K562 (cell line): Measurements from ENCODE around the gene TRAPPC12. TPM values are rescaled to one million over a fixed set of nuclear protein-coding genes. Genes with fewer than 3 reads are reported as not detected.

Experiments used
- ATAC-seq: fragments of 200-7000 bp; cut with Tn5 transposase; 3 replicates; pipeline ENCODE4 v1.9.1; 2020; ENCODE audit warnings: moderate library complexity
- BruUV-seq: library from RNA; stranded (reverse); fragments of 400-500 nt; replicated peaks from 2 replicates; lab custom pipeline; 2021; lab: Mats Ljungman, UMichigan
- CTCF ChIA-PET: fragments of 300-600 bp; formaldehyde crosslinking; extraction: SDS; loops from one replicate; lab custom pipeline; 2021; ENCODE audit warnings: low intra/inter-chr PET ratio; lab: Yijun Ruan, JAX
- POLR2A ChIA-PET: fragments of 300-600, 350-650 bp; sonication (Branson Sonifier 250); formaldehyde crosslinking; extraction: SDS; loops from one replicate; lab custom pipeline; 2021; ENCODE audit warnings: antibody characterized with exemption, inconsistent platforms; lab: Yijun Ruan, JAX
- DNase-seq, 4 experiments: peaks; one replicate each; pipeline versions ENCODE4 v3.0.0 to v3.0.0-alpha.2; 2011 to 2018; ENCODE audit warnings: low spot score in 3 of 4, mixed read lengths in 3 of 4; ENCODE audit errors: extremely low read depth in 1 of 4
- FAIRE-seq: peaks from 2 replicates; lab custom pipeline; 2011; peaks lifted over from hg19 to GRCh38; lab: Jason Lieb, UNC
- H2AFZ ChIP-seq: 2 replicates; pipeline ENCODE4 v1.6.0; 2011; ENCODE audit warnings: low read depth, low read length, control low read depth, inconsistent platforms
- H3K27ac ChIP-seq: fragments of 200-600 bp; 3 replicates; pipeline ENCODE4 v1.8.0; 2011; ENCODE audit warnings: low read depth, mild to moderate bottlenecking, control low read depth, inconsistent platforms, low read length, moderate library complexity, mixed read lengths; ENCODE audit errors: extremely low read depth
- H3K27me3 ChIP-seq, 2 experiments: fragments of 300-600 bp in 1 of 2; 2 replicates in 1 of 2; 3 replicates in 1 of 2; pipeline versions ENCODE4 v1.6.0 to v1.8.0; 2011; ENCODE audit warnings: inconsistent platforms in 2 of 2, low read length in 2 of 2, mild to moderate bottlenecking in 1 of 2, mixed read lengths in 1 of 2, moderate library complexity in 1 of 2; ENCODE audit not compliant: control insufficient read depth in 2 of 2, insufficient read depth in 2 of 2
- H3K36me3 ChIP-seq: fragments of 300-600 bp; 3 replicates; pipeline ENCODE4 v1.8.0; 2011; ENCODE audit warnings: mild to moderate bottlenecking, low read length, inconsistent platforms; ENCODE audit not compliant: control insufficient read depth, insufficient read depth
- H3K4me1 ChIP-seq, 2 experiments: fragments of 200-600 bp in 1 of 2; replicated peaks in 1 of 2; 2 replicates in 1 of 2; 3 replicates in 1 of 2; pipeline versions ENCODE4 v1.5.1 to v1.8.0; 2011; ENCODE audit warnings: inconsistent platforms in 2 of 2, low read length in 2 of 2, mild to moderate bottlenecking in 1 of 2, mixed read lengths in 1 of 2, moderate library complexity in 1 of 2; ENCODE audit not compliant: control insufficient read depth in 2 of 2, insufficient read depth in 2 of 2
- H3K4me2 ChIP-seq: 2 replicates; pipeline ENCODE4 v1.6.1; 2011; ENCODE audit warnings: low read length, control low read depth, inconsistent platforms, mixed read lengths; ENCODE audit not compliant: insufficient read depth
- H3K4me3 ChIP-seq: fragments of 200-600 bp; sonication (generic), shearing (Covaris generic); 2 replicates; pipeline ENCODE4 v1.5.1; 2016; ENCODE audit warnings: control low read depth, inconsistent platforms
- H3K79me2 ChIP-seq: fragments of 200-600 bp; 3 replicates; pipeline ENCODE4 v1.8.0; 2011; ENCODE audit warnings: low read length, inconsistent platforms; ENCODE audit not compliant: control insufficient read depth, insufficient read depth
- H3K9ac ChIP-seq, 2 experiments: 2 replicates each; pipeline versions ENCODE4 v1.6.0 to v1.6.1; 2011; ENCODE audit warnings: low read depth in 2 of 2, low read length in 2 of 2, control low read depth in 1 of 2, inconsistent platforms in 1 of 2, mild to moderate bottlenecking in 1 of 2, mixed read lengths in 1 of 2; ENCODE audit not compliant: insufficient read depth in 1 of 2
- H3K9me1 ChIP-seq: one replicate; pipeline ENCODE4 v1.6.0; 2011; ENCODE audit warnings: inconsistent platforms, mild to moderate bottlenecking, low read length, moderate library complexity; ENCODE audit not compliant: control insufficient read depth, insufficient read depth
- H3K9me3 ChIP-seq: replicated peaks from 2 replicates; pipeline ENCODE4 v1.5.1; 2011; ENCODE audit warnings: low read depth, low read length, inconsistent platforms; ENCODE audit not compliant: control insufficient read depth, insufficient read depth
- H4K20me1 ChIP-seq: replicated peaks from 2 replicates; pipeline ENCODE4 v1.6.1; 2011; ENCODE audit warnings: low read length, inconsistent platforms, mixed read lengths; ENCODE audit not compliant: control insufficient read depth, insufficient read depth
- EZH2 ChIP-seq: IDR thresholded peaks from 2 replicates; pipeline ENCODE4 v1.6.1; 2012; ENCODE audit warnings: low read depth, mild to moderate bottlenecking, inconsistent platforms, low read length, borderline replicate concordance
- HMG20A ChIP-seq: fragments of 450-650 bp; formaldehyde crosslinking; conservative IDR thresholded peaks from 2 replicates; pipeline ENCODE4 v1.4.0; 2020; ENCODE audit warnings: mild to moderate bottlenecking, mixed read lengths
- KDM5B ChIP-seq: fragments of 200-600 bp; sonication (generic); IDR thresholded peaks from 2 replicates; pipeline ENCODE4 v1.6.1; 2012; ENCODE audit warnings: low read depth, mild to moderate bottlenecking, moderate library complexity, low read length, control low read depth, inconsistent platforms; ENCODE audit not compliant: insufficient replicate concordance
- MAFF ChIP-seq: IDR thresholded peaks from 2 replicates; pipeline ENCODE4 v1.6.1; 2012; ENCODE audit warnings: low read length, improper control_type of control experiment
- PCBP1 ChIP-seq: fragments of 200-400 bp; formaldehyde crosslinking; IDR thresholded peaks from 2 replicates; pipeline ENCODE4 v1.6.1; 2018; ENCODE audit warnings: mild to moderate bottlenecking, low read depth, low read length; ENCODE audit not compliant: poor library complexity, severe bottlenecking
- POLR2A ChIP-seq: fragments of 450-650 bp; conservative IDR thresholded peaks from 2 replicates; pipeline ENCODE4 v1.6.1; 2016
- RBM39 ChIP-seq: fragments of 200-400 bp; formaldehyde crosslinking; optimal IDR thresholded peaks from 2 replicates; pipeline ENCODE3; 2018; ENCODE audit warnings: low read depth, low read length
- SUPT5H ChIP-seq: fragments of 450-650 bp; IDR thresholded peaks from 2 replicates; pipeline ENCODE4 v1.6.1; 2016
- UBTF ChIP-seq, 2 experiments: IDR thresholded peaks; 2 replicates each; pipeline ENCODE4 v1.6.1; 2012; ENCODE audit warnings: improper control_type of control experiment in 2 of 2, low read depth in 2 of 2, low read length in 2 of 2, borderline replicate concordance in 1 of 2
- YBX1 ChIP-seq: fragments of 450-650 bp; IDR thresholded peaks from 2 replicates; pipeline ENCODE4 v1.7.1; 2016; ENCODE audit warnings: mild to moderate bottlenecking
- ZNF253 ChIP-seq: fragments of 250-450 bp; sonication (Bioruptor Pico); conservative IDR thresholded peaks from 2 replicates; pipeline ENCODE4 v1.6.1; 2021; ENCODE audit warnings: mild to moderate bottlenecking
- WGBS: fragments of 100-300 bp; shearing (Covaris generic); methylation state at CpG from one replicate; pipeline ENCODE4 v1.1.6; 2016; ENCODE audit warnings: low coverage, mixed read lengths; ENCODE audit not compliant: insufficient coverage; ENCODE audit errors: missing lambda C conversion rate; 5-methylcytosine and 5-hydroxymethylcytosine counted together
- in situ Hi-C: fragments of 300-500 bp; cut with MboI; formaldehyde crosslinking; loops from 4 replicates; pipeline ENCODE4 v1.15.0; 2018; ENCODE audit warnings: inconsistent platforms, mixed read lengths
- intact Hi-C: fragments of 100-400 bp; cut with micrococcal nuclease; formaldehyde crosslinking; loops from 2 replicates; pipeline ENCODE4 v1.14.2; 2022
- polyA plus RNA-seq, 8 experiments: library from polyadenylated mRNA; depleted of rRNA in 4 of 8; stranded (reverse) in 5 of 8; unstranded in 3 of 8; fragments of >200 nt; fragmentation: Nextera tagmentation in 2 of 8; fragmentation: Illumina TruSeq in 1 of 8; extraction: Ambion mirVana in 2 of 8; extraction: Trizol in 1 of 8; gene quantifications; 2 replicates each; pipeline versions ENCODE4 v1.2.1 to v1.2.3, GENCODE V29; 2011 to 2014; ENCODE audit warnings: inconsistent platforms in 1 of 8, missing spikeins in 1 of 8
- total RNA-seq, 7 experiments: library from RNA; depleted of rRNA in 6 of 7; stranded (reverse); fragments of >200 nt in 6 of 7; fragmentation: Illumina TruSeq in 2 of 7; extraction: Trizol in 2 of 7; gene quantifications; 2 replicates each; pipeline versions ENCODE4 v1.2.1 to v1.2.3, GENCODE V29; 2011 to 2021; ENCODE audit warnings: low replicate concordance in 1 of 7

The TRAPPC12 gene
- total and polyA plus RNA-seq, 9 of the 15 experiments (the other 6 are each of a cell fraction or from before 2014, with no cell fraction given) = 8.0 to 75.2 (median 39.1) TPM

GRCh38 chr2:3463186-3463835 lies 83.8 kb downstream of the TRAPPC12 start:
- Histone ChIP-seq H3K4me3 (no peak overlapping the region), H3K36me3 (peaks cover 47% of the 10 kb centered on the region; the same call in 2 of the 3 replicates), H3K9ac (no peak overlapping the region), H3K4me1 (peaks cover 5 to 31% of the 10 kb centered on the region in 2 experiments; a peak in 3 of 5 replicates), H3K9me1 (peaks cover 2% of the 10 kb centered on the region), H3K27me3 (no peaks in the 10 kb centered on the region), H4K20me1 (peaks cover 2% of the 10 kb centered on the region; the same call in 1 of the 2 replicates), H3K27ac (no peak overlapping the region), H3K79me2 (no peaks in the 10 kb centered on the region), H3K9me3 (no peaks in the 10 kb centered on the region), H3K4me2 (no peak overlapping the region), H2AFZ (no peak overlapping the region)
- POLR2A ChIA-PET = interaction anchor here (0.6 to 0.7 kb wide), 2 partner anchors 12 to 85 kb away, joined by 3 read pairs; no protein-coding TSS in a partner anchor
- ATAC-seq (no peak), DNase-seq (no peak), FAIRE-seq (no peak)
- intact Hi-C loops = loop anchor here (2.0 kb wide), 1 partner anchor 187 kb away; no protein-coding TSS in a partner anchor
- TF ChIP-seq ZNF253 (no peak), SUPT5H (0 out of 2 replicates have a peak, but pooled peaks have one; percentile 4)
- 89% methylated on average over 24 of the region's 25 CpGs for WGBS
- no TSS peak for BruUV-seq
- in situ Hi-C loops = no loop called here
- CTCF ChIA-PET = interaction anchor here (0.7 kb wide), 1 partner anchor 103 kb away, joined by 3 read pairs; no protein-coding TSS in a partner anchor

DNA sequence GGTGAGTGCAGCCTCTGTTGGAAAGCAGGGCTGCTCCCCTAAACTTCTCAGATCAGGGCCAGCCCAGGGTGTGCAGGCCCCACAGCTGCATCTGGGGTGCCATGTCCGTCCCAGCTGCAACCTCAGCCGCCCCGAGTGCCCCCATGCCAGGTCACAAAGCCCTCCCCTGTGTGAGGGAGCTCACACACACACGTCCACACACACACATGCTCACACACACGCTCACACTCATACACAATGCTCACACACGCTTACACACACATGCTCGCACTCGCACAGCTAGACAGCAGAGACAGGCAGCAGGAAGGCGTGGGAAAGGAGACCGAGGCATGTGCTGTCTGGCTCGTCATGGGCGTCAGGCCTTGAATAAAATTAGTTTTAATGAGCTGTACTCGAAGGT lies 84.5 kb downstream of the TRAPPC12 start:
- Histone ChIP-seq H3K4me3 (no peak overlapping the region), H3K79me2 (no peaks in the 10 kb centered on the region), H3K27me3 (no peaks in the 10 kb centered on the region), H3K9me3 (no peaks in the 10 kb centered on the region), H3K9me1 (no peaks in the 10 kb centered on the region), H3K27ac (no peak overlapping the region), H3K4me1 (peaks cover 0 to 28% of the 10 kb centered on the region in 2 experiments; a peak in 2 of 5 replicates), H3K9ac (no peak overlapping the region), H2AFZ (no peak overlapping the region), H3K36me3 (peaks cover 49% of the 10 kb centered on the region; the same call in 1 of the 3 replicates), H3K4me2 (no peak overlapping the region), H4K20me1 (0 out of 2 replicates have a peak, but pooled peaks cover 4% of the 10 kb centered on the region)
- intact Hi-C loops (loop anchor here (2.0 kb wide), 1 partner anchor 187 kb away; no protein-coding TSS in a partner anchor), in situ Hi-C loops (no loop called here)
- DNase-seq (no peak), FAIRE-seq (no peak), ATAC-seq (no peak)
- no TSS peak for BruUV-seq
- ChIA-PET POLR2A (interaction anchor here (0.6 to 0.7 kb wide), 2 partner anchors 13 to 84 kb away, joined by 3 read pairs; no protein-coding TSS in a partner anchor), CTCF (no interaction called here)
- TF ChIP-seq EZH2 (no peak), RBM39 (no peak), UBTF (IDR thresholded peaks at IDR 0.05; ENCODE audit: borderline replicate concordance in 1 of 2, low read depth in 2 of 2, low read length in 2 of 2) (no peak), KDM5B (no peak), MAFF (no peak), YBX1 (no peak), HMG20A (no peak), PCBP1 (no peak), SUPT5H (0 out of 2 replicates have a peak, but pooled peaks have one; percentile 33), POLR2A (0 out of 2 replicates have a peak, but pooled peaks have one; percentile 32)
- WGBS = 85% methylated on average over 13 of the region's 13 CpGs
